ENCODE data around the gene FOSB.

The FOSB gene

GRCh38 chr19:45473682-45474605, 6.1 kb downstream of the FOSB start:
- Mint-ChIP-seq H3K4me3 (no peak overlapping the region), H3K27ac (peak overlapping the region; percentile 20), H3K36me3 (ENCODE audit: low read depth) (peaks cover 7% of the 10 kb centered on the region), H3K4me1 (ENCODE audit: low read depth) (peaks cover 80% of the 10 kb centered on the region), H3K9me3 (no peaks in the 10 kb centered on the region), H3K27me3 (peaks cover 70% of the 10 kb centered on the region)
- intact Hi-C loops (cut with micrococcal nuclease), result no loop called here

GRCh38 chr19:45474606-45475521, 7.1 kb downstream of the FOSB start:
- Mint-ChIP-seq H3K9me3 (no peaks in the 10 kb centered on the region), H3K4me3 (no peak overlapping the region), H3K27ac (peak overlapping the region; percentile 20), H3K4me1 (ENCODE audit: low read depth) (peaks cover 79% of the 10 kb centered on the region), H3K27me3 (peaks cover 75% of the 10 kb centered on the region), H3K36me3 (ENCODE audit: low read depth) (peaks cover under 1% of the 10 kb centered on the region)
- intact Hi-C loops (cut with micrococcal nuclease), result no loop called here

GRCh38 chr19:45475537-45476291, 7.9 kb downstream of the FOSB start:
- H3K27me3 Mint-ChIP-seq, result peaks cover 69% of the 10 kb centered on the region

GRCh38 chr19:45476304-45476703, 8.5 kb downstream of the FOSB start:
- peaks cover 65% of the 10 kb centered on the region for H3K4me1 Mint-ChIP-seq (ENCODE audit: low read depth)

More at GRCh38 chr19:45475537-45476291, 7.9 kb downstream of the FOSB start:
- Mint-ChIP-seq H3K27ac (no peak overlapping the region), H3K9me3 (no peaks in the 10 kb centered on the region), H3K4me3 (no peak overlapping the region), H3K4me1 (ENCODE audit: low read depth) (peaks cover 71% of the 10 kb centered on the region), H3K36me3 (ENCODE audit: low read depth) (no peaks in the 10 kb centered on the region)
- intact Hi-C loops (cut with micrococcal nuclease), result no loop called here

GRCh38 chr19:45477186-45477585, 9.4 kb downstream of the FOSB start:
- Mint-ChIP-seq H3K4me1 (ENCODE audit: low read depth) (peaks cover 57% of the 10 kb centered on the region), H3K27me3 (peaks cover 61% of the 10 kb centered on the region), H3K27ac (peak overlapping the region; percentile 67), H3K9me3 (no peaks in the 10 kb centered on the region), H3K36me3 (ENCODE audit: low read depth) (no peaks in the 10 kb centered on the region), H3K4me3 (no peak overlapping the region)
- intact Hi-C loops (cut with micrococcal nuclease), result no loop called here

More at GRCh38 chr19:45476304-45476703, 8.5 kb downstream of the FOSB start:
- Mint-ChIP-seq H3K9me3 (no peaks in the 10 kb centered on the region), H3K4me3 (no peak overlapping the region), H3K27ac (no peak overlapping the region), H3K36me3 (ENCODE audit: low read depth) (no peaks in the 10 kb centered on the region), H3K27me3 (peaks cover 68% of the 10 kb centered on the region)
- intact Hi-C loops (cut with micrococcal nuclease), result no loop called here

- H3K4me3 Mint-ChIP-seq, result peak overlapping the region; percentile 73
- H3K9me3 Mint-ChIP-seq, result no peaks in the 10 kb centered on the region
- peaks cover 50% of the 10 kb centered on the region for H3K4me1 Mint-ChIP-seq (ENCODE audit: low read depth)
- H3K27ac Mint-ChIP-seq, result peak overlapping the region; percentile 91
- H3K27me3 Mint-ChIP-seq, result peaks cover 54% of the 10 kb centered on the region
- intact Hi-C loops (cut with micrococcal nuclease), result no loop called here
- no peaks in the 10 kb centered on the region for H3K36me3 Mint-ChIP-seq (ENCODE audit: low read depth)
Observed at GRCh38 chr19:45477713-45478453, 10.1 kb downstream of the FOSB start.

GRCh38 chr19:45478454-45479238, 10.8 kb downstream of the FOSB start:
- peaks cover 46% of the 10 kb centered on the region for H3K4me1 Mint-ChIP-seq (ENCODE audit: low read depth)
- intact Hi-C loops (cut with micrococcal nuclease), result loop anchor here (1.0 kb wide), 2 partner anchors 39 to 51 kb away; no protein-coding TSS in a partner anchor
- peak overlapping the region; percentile 73 for H3K4me3 Mint-ChIP-seq

GRCh38 chr19:45483033-45483432, 15.2 kb downstream of the FOSB start:
- Mint-ChIP-seq H3K4me1 (ENCODE audit: low read depth) (peaks cover 29% of the 10 kb centered on the region), H3K9me3 (no peaks in the 10 kb centered on the region), H3K4me3 (no peak overlapping the region), H3K27me3 (peaks cover 15% of the 10 kb centered on the region), H3K36me3 (ENCODE audit: low read depth) (peaks cover 8% of the 10 kb centered on the region), H3K27ac (no peak overlapping the region)
- intact Hi-C loops (cut with micrococcal nuclease), result no loop called here

More at GRCh38 chr19:45478454-45479238, 10.8 kb downstream of the FOSB start:
- Mint-ChIP-seq H3K27me3 (peaks cover 48% of the 10 kb centered on the region), H3K27ac (peak overlapping the region; percentile 91), H3K36me3 (ENCODE audit: low read depth) (no peaks in the 10 kb centered on the region), H3K9me3 (no peaks in the 10 kb centered on the region)

- no peak overlapping the region for H3K4me3 Mint-ChIP-seq
- H3K9me3 Mint-ChIP-seq, result no peaks in the 10 kb centered on the region
- H3K27me3 Mint-ChIP-seq, result peaks cover 20% of the 10 kb centered on the region
- H3K36me3 Mint-ChIP-seq (ENCODE audit: low read depth), result peaks cover 19% of the 10 kb centered on the region
- peak overlapping the region; percentile 35 for H3K27ac Mint-ChIP-seq
- H3K4me1 Mint-ChIP-seq (ENCODE audit: low read depth), result peaks cover 22% of the 10 kb centered on the region
- intact Hi-C loops (cut with micrococcal nuclease), result no loop called here
Observed at GRCh38 chr19:45484273-45484945, 16.6 kb downstream of the FOSB start.

- H3K4me1 Mint-ChIP-seq (ENCODE audit: low read depth), result peaks cover 17% of the 10 kb centered on the region
- intact Hi-C loops (cut with micrococcal nuclease), result no loop called here
- H3K4me3 Mint-ChIP-seq, result peak overlapping the region; percentile 95
- H3K9me3 Mint-ChIP-seq, result no peaks in the 10 kb centered on the region
- H3K36me3 Mint-ChIP-seq (ENCODE audit: low read depth), result peaks cover 19% of the 10 kb centered on the region
- H3K27me3 Mint-ChIP-seq, result peaks cover 15% of the 10 kb centered on the region
- H3K27ac Mint-ChIP-seq, result peak overlapping the region; percentile 63
Observed at GRCh38 chr19:45485305-45486077, 17.7 kb downstream of the FOSB start.

GRCh38 chr19:45488708-45489107, 20.9 kb downstream of the FOSB start:
- Mint-ChIP-seq H3K27me3 (peaks cover 12% of the 10 kb centered on the region), H3K9me3 (no peaks in the 10 kb centered on the region), H3K27ac (no peak overlapping the region), H3K36me3 (ENCODE audit: low read depth) (peaks cover 19% of the 10 kb centered on the region), H3K4me1 (ENCODE audit: low read depth) (peaks cover 35% of the 10 kb centered on the region), H3K4me3 (no peak overlapping the region)
- intact Hi-C loops (cut with micrococcal nuclease), result no loop called here
